NCI-H2196 treated with DMSO at 0.1 percent for 48 hours (cell line): Measurements from ENCODE around the gene APOBEC3H.
A peak's percentile ranks its signal among the peaks of the same experiment; 100 is the strongest.
"Not testable (repeated sequence)": the region's sequence is repeated elsewhere in the genome, so short reads cannot be mapped to it uniquely, and the experiment has no call there.

Experiments used
- DNase-seq: peaks from one replicate; lab custom pipeline; 2025; ENCODE audit not compliant: unreplicated experiment; lab: John Stamatoyannopoulos, UW

APOBEC3H gene

GRCh38 chr22:39097098-39098020 lies at the start of gene APOBEC3H:
TSS of gene APOBEC3H (plus strand) at chr22:39097244. CDS start at chr22:39100279, 3,035 bp downstream.
- peak; percentile 48 for DNase-seq

DNA sequence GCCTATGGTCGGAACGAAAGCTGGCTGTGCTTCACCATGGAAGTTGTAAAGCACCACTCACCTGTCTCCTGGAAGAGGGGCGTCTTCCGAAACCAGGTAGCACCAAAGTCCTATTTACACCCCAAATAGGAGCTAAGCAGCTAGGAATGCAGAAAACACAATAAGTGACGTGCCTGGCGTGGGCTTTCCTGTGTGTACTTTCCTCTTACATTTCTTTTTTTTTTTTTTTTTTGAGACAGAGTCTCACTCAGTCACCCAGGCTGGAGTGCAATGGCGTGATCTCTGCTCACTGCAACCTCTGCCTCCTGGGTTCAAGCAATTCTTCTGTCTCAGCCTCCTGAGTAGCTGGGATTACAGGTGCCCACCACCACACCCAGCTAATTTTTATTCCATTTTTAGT lies 47.6 kb upstream of the APOBEC3H start:
- DNase-seq: not testable (repeated sequence)

DNA sequence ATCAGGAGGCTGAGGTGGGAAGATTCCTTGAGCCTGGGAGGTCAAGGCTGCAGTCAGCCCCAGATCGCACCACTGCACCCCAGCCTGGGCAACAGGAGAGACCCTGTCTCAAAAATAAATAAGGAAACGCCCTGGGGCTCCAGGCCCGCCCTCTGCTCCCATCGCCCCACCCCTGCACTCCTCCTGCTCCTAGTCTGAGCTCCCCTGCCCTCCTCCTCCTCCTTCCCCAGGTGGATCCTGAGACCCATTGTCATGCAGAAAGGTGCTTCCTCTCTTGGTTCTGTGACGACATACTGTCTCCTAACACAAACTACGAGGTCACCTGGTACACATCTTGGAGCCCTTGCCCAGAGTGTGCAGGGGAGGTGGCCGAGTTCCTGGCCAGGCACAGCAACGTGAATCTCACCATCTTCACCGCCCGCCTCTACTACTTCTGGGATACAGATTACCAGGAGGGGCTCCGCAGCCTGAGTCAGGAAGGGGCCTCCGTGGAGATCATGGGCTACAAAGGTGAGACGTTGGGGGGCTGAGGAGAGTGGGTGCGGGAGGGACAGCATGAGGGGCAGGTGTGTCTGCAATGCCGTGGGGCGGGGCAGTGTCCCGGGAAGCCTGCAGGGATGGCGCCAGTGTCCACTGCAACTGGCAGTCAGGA lies 45.1 kb upstream of the APOBEC3H start:
- not testable (repeated sequence) for DNase-seq

DNA sequence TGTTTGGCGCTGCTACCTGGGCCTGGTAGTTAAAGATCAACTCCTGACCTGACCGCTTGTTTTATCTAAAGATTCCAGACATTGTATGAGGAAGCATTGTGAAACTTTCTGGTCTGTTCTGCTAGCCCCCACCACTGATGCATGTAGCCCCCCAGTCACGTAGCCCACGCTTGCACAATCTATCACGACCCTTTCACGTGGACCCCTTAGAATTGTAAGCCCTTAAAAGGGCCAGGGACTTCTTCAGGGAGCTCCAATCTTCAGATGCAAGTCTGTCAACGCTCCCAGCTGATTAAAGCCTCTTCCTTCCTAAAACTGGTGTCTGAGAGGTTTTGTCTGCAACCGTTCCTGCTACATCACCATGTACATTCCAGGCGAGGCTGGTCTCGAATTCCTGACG lies 41.4 kb upstream of the APOBEC3H start:
- no peak for DNase-seq

GRCh38 chr22:39061290-39061689 lies 35.8 kb upstream of the APOBEC3H start:
- not testable (repeated sequence) for DNase-seq

GRCh38 chr22:39061951-39062350 lies 35.1 kb upstream of the APOBEC3H start:
- not testable (repeated sequence) for DNase-seq

DNA sequence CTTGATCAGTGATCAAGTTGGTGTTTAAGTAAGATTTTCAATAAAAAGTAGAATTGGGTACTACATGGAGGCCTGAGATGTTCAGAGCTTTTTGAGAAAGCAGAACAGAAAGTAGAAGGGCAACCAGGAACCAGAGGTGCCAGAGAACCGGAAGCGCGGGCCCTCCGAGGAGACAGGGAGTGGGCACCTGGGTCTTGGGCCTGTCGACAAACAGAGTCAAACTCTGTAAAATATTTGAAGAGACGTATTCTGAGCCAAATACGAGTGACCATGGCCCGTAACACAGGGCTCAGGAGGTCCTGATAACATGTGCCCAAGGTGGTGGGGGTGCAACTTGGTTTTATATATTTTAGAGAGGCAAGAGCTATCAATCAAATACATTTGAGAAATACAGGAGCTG lies 33.1 kb upstream of the APOBEC3H start:
- DNase-seq: not testable (repeated sequence)

- not testable (repeated sequence) for DNase-seq
Measured at GRCh38 chr22:39066442-39067276, 30.4 kb upstream of the APOBEC3H start.

DNA sequence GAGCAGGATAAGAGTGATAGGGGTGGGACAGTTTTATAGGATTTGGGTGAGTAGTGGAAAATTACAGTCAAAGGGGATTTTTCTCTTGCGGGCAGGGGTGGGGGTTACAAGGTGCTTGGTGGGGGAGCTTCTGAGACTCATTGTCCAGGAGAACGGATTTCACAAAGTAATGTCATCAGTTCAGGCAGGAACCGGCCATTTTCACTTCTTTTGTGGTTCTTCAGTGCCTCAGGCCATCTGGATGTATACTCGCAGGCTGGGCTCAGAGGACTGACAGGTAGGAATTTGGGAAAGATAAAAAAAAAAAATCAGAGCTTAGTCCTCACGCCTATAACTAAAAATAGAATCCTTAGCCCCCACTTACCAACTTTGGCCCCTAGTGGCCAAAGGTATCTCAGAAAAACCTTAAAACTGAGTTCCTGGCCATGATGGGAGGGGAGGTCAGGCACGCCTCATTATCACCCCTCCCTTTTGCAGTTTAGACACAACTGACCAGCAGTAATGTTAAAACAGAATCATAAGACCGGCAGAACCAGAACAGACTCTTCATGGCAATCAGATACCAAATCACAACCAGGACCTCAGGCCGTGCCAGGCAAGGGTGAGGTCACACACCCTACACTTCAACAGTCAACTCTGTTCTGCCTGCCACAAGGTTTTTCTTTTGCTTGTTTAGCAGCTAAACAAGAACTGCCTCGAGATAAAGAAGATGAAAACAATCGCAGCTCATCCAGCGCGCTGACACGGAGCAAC lies 28.8 kb upstream of the APOBEC3H start:
- no peak for DNase-seq

GRCh38 chr22:39070186-39070585 lies 26.9 kb upstream of the APOBEC3H start:
- DNase-seq: no peak

DNA sequence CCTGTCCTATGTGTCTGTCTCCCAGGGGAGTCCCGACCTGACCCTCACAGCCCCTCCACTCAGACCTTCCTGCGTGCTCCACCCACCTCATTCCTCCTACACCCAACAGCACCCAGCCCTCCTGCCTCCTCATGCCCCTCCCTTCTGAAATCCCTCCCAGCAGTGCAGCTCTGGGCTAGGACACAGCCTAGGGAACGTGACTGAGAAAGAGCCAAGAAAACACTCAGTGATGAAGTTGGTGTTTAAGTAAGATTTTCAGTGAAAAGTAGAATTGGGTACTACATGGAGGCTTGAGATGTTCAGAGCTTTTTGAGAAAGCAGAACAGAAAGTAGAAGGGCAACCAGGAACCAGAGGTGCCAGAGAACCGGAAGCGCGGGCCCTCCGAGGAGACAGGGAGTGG lies 24.5 kb upstream of the APOBEC3H start:
- DNase-seq: not testable (repeated sequence)

GRCh38 chr22:39073981-39074380 lies 23.1 kb upstream of the APOBEC3H start:
- DNase-seq: no peak

DNA sequence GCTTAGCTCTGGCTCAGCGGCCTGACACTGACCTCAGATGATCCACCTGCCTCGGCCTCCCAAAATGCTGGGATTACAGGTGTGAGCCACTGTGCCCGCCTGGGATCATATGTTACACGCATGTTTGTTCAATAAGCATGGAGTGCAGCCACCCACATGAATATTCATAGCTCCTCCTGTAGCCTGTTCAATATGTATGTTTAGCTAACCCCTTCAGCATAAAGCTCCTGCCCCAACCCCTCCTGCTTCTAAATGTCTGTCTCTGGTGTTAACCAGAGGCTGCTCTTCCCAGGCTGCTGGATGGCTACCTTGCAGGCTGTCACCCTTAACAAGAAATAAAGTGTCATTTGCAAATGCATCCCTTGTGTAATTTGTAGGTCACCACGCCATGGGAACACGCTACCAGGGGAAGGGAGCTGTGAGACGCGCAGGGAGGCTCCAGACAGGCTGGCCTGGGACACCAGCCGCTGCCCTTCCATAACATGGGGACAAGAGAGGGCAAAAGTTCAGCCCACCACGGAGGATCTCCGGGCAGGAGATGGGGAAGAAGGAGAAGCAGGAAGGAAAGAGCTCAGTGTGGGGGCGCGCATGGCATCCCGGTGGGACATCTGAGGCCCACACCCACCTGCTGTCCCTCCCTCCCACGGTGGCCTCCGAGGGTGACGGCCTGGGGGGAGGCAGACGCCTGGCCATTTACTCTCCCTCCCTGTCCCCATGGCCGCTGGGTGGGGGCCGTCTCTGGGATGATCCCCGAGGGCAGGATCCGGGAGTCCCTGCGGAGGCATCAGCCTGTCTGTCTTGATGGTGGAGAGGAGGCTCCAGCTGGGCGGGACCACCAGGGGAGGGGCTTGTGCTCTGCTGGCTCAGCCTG lies 20.7 kb upstream of the APOBEC3H start:
- not testable (repeated sequence) for DNase-seq

- not testable (repeated sequence) for DNase-seq
Measured at GRCh38 chr22:39077026-39077840, 19.8 kb upstream of the APOBEC3H start, which contains the start of gene APOBEC3G. TSS of gene APOBEC3G (plus strand) at chr22:39077275. CDS start at chr22:39077362, 87 bp downstream.

- DNase-seq: not testable (repeated sequence)
Measured at GRCh38 chr22:39077912-39078311, 19.1 kb upstream of the APOBEC3H start.

DNA sequence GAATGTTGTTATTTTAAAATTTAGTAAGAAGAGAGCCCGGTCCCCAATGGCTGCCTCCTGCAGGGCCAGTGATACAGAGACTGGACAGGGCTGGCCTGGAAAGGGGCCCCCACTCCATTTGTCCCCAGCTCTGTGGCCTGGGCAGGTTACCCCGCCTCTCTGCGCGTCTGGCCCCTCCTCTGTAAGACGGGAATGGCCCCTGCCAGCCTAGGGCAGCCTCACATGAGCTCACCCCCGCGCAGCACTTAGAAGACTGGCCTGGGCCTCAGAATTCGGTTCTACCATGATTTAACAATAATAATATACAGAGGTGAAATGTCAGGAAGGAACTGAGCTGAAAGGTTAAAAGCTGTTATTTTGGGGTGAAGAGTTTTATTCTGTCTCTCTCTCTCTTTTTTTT lies 18.7 kb upstream of the APOBEC3H start:
- DNase-seq: no peak

DNA sequence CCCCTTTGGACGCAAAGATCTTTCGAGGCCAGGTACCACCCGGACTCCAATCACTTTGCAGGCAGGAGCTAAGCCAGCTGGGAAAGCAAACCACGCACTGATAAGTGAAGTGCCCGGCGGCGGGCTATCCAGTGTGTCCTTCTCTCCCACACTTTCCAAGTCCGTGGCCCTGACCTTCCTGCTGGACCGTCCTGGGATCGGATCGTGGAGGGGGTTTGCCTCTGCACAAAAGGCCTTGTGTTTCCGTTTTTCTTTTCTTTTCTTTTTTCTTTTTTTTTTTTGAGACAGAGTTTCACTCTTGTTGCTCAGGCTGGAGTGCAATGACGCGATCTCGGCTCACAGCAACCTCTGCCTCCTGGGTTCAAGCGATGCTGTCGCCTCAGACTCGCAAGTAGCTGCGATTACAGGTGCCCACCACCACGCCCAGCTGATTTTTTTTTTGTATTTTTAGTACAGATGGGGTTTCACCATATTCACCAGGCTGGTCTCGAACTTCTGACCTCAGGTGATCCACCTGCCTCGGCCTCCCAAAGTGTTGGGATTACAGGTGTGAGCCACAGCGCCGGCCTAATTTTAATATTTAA lies 17.9 kb upstream of the APOBEC3H start:
- not testable (repeated sequence) for DNase-seq
